Lower leg skin (tissue), 3 donors: Measurements from ENCODE around the gene MRPL10.
"Not testable (repeated sequence)": the region's sequence is repeated elsewhere in the genome, so short reads cannot be mapped to it uniquely, and the experiment has no call there.

ENCODE experiments used
- POLR2A ChIP-seq, 2 donors: fragments of 450-650 bp; IDR thresholded peaks; one replicate each; pipeline ENCODE4 v1.6.1; 2016 to 2017; ENCODE audit warnings: antibody characterized with exemption in 2 of 2, mild to moderate bottlenecking in 1 of 2, moderate library complexity in 1 of 2
- TF ChIP-seq, protein P1 (sequence below), 3 donors: fragments of 450-650 bp; IDR thresholded peaks; one replicate each; pipeline ENCODE4 v1.5.1; 2016; ENCODE audit warnings: antibody characterized with exemption in 3 of 3, mild to moderate bottlenecking in 3 of 3, moderate library complexity in 2 of 3

DNA sequence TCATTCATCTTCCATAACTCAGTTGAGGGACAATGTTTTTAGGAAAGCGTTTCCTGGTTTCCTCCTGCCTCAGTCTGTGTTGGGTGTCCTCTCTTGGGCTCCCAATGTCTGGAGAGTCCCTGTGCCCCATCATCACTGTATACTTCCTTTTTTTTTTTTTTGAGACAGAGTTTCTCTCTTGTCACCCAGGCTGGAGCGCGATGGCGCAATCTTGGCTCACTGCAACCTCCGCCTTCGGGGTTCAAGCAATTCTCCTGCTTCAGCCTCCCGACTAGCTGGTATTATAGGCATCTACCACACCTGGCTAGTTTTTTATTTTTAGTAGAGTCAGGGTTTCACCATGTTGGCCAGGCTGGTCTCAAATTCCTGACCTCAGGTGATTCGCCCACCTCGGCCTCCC, 57.7 kb downstream of the MRPL10 start:
- TF ChIP-seq, protein P1, sequence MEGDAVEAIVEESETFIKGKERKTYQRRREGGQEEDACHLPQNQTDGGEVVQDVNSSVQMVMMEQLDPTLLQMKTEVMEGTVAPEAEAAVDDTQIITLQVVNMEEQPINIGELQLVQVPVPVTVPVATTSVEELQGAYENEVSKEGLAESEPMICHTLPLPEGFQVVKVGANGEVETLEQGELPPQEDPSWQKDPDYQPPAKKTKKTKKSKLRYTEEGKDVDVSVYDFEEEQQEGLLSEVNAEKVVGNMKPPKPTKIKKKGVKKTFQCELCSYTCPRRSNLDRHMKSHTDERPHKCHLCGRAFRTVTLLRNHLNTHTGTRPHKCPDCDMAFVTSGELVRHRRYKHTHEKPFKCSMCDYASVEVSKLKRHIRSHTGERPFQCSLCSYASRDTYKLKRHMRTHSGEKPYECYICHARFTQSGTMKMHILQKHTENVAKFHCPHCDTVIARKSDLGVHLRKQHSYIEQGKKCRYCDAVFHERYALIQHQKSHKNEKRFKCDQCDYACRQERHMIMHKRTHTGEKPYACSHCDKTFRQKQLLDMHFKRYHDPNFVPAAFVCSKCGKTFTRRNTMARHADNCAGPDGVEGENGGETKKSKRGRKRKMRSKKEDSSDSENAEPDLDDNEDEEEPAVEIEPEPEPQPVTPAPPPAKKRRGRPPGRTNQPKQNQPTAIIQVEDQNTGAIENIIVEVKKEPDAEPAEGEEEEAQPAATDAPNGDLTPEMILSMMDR (IDR thresholded peaks at IDR 0.05): not testable (repeated sequence)
- not testable (repeated sequence) for TF ChIP-seq POLR2A (IDR thresholded peaks at IDR 0.05)
